HG03159 (cell line): ENCODE data around the gene ARHGEF11.

Experiments
- ATAC-seq: cut with Tn5 transposase; IDR thresholded peaks from one replicate; pipeline ENCODE4 v1.9.1; 2021; ENCODE audit warnings: mild to moderate bottlenecking, moderate library complexity; ENCODE audit not compliant: unreplicated experiment

Gene ARHGEF11

GRCh38 chr1:157050836-157051235 is 5.3 kb upstream of the ARHGEF11 start:
- no peak for ATAC-seq

- no peak for ATAC-seq
These were observed 1.5 kb upstream of the ARHGEF11 start for GRCh38 chr1:157047062-157047410.

GRCh38 chr1:157044326-157044725 is 1.2 kb downstream of the ARHGEF11 start:
- no peak for ATAC-seq

- no peak for ATAC-seq
These were observed 1.9 kb downstream of the ARHGEF11 start for GRCh38 chr1:157043685-157044084.

- no peak for ATAC-seq
These were observed 2.7 kb downstream of the ARHGEF11 start for GRCh38 chr1:157042846-157043245.

GRCh38 chr1:157040802-157041201 is 4.7 kb downstream of the ARHGEF11 start:
- ATAC-seq: no peak

GRCh38 chr1:157035121-157035520 is 10.4 kb downstream of the ARHGEF11 start:
- no peak for ATAC-seq

GRCh38 chr1:157034137-157034800 is 11.3 kb downstream of the ARHGEF11 start:
- no peak for ATAC-seq

- ATAC-seq: no peak
These were observed 12.1 kb downstream of the ARHGEF11 start for GRCh38 chr1:157033357-157033876.

- ATAC-seq: no peak
These were observed 13.2 kb downstream of the ARHGEF11 start for GRCh38 chr1:157032303-157032702.

- no peak for ATAC-seq
These were observed 14.8 kb downstream of the ARHGEF11 start for GRCh38 chr1:157030728-157031127.

- ATAC-seq: no peak
These were observed 16.9 kb downstream of the ARHGEF11 start for GRCh38 chr1:157028674-157029073.

GRCh38 chr1:157025856-157026255 is 19.7 kb downstream of the ARHGEF11 start:
- no peak for ATAC-seq

- ATAC-seq: no peak
These were observed 20.2 kb downstream of the ARHGEF11 start for GRCh38 chr1:157025385-157025784.

GRCh38 chr1:157021688-157022087 is 23.9 kb downstream of the ARHGEF11 start:
- ATAC-seq: no peak

GRCh38 chr1:157019457-157019856 is 26.1 kb downstream of the ARHGEF11 start:
- ATAC-seq: no peak

GRCh38 chr1:157011845-157012244 is 33.7 kb downstream of the ARHGEF11 start:
- no peak for ATAC-seq

- no peak for ATAC-seq
These were observed 37.0 kb downstream of the ARHGEF11 start for GRCh38 chr1:157008502-157008901.

- ATAC-seq: no peak
These were observed 38.2 kb downstream of the ARHGEF11 start for GRCh38 chr1:157007306-157007705.

GRCh38 chr1:157006676-157007075 is 38.9 kb downstream of the ARHGEF11 start:
- ATAC-seq: no peak

GRCh38 chr1:157005965-157006364 is 39.6 kb downstream of the ARHGEF11 start:
- no peak for ATAC-seq

- ATAC-seq: no peak
These were observed 40.7 kb downstream of the ARHGEF11 start for GRCh38 chr1:157004806-157005205.

GRCh38 chr1:157004327-157004726 is 41.2 kb downstream of the ARHGEF11 start:
- no peak for ATAC-seq
